B cell (primary cell): ENCODE data around the gene QPCT. TPM values are rescaled to one million over a fixed set of nuclear protein-coding genes. Genes with fewer than 3 reads are reported as not detected.

Source experiments
- ATAC-seq: fragments of 200-7000 bp; cut with Tn5 transposase; one replicate; pipeline ENCODE4 v1.10.0; 2021; ENCODE audit warnings: low read depth, mild to moderate bottlenecking, moderate number of reproducible peaks, moderate library complexity
- CTCF ChIA-PET: fragments of 350-600 bp; sonication (Branson Sonifier 250); formaldehyde crosslinking; loops from one replicate; lab custom pipeline; 2021; ENCODE audit warnings: antibody characterized with exemption, inconsistent platforms; lab: Charles Lee
- POLR2A ChIA-PET: fragments of 350-600 bp; sonication (Branson Sonifier 250); formaldehyde crosslinking; loops from one replicate; lab custom pipeline; 2021; ENCODE audit warnings: antibody characterized with exemption; lab: Charles Lee
- DNase-seq: peaks from one replicate; pipeline ENCODE4 v3.0.0; 2013
- H2AFZ ChIP-seq: 2 replicates; pipeline ENCODE4 v1.6.1; 2012; ENCODE audit warnings: mild to moderate bottlenecking, low read depth, low read length; ENCODE audit not compliant: insufficient read depth, poor library complexity, severe bottlenecking
- H3K27ac ChIP-seq, 2 donors: 1 replicate in 1 of 2; 2 replicates in 1 of 2; pipeline ENCODE4 v1.5.1; 2012 to 2013; ENCODE audit warnings: low read length in 2 of 2, mild to moderate bottlenecking in 2 of 2, moderate library complexity in 1 of 2
- H3K27me3 ChIP-seq, 4 experiments: fragments of 200-600 bp in 1 of 4; sonication (generic) in 1 of 4; replicated peaks in 1 of 4; 1 replicate in 2 of 4; 2 replicates in 2 of 4; pipeline versions ENCODE4 v1.6.1 to v1.7.0; 2013 to 2016; ENCODE audit warnings: low read length in 3 of 4, mild to moderate bottlenecking in 2 of 4, mixed read lengths in 1 of 4, moderate library complexity in 1 of 4; ENCODE audit not compliant: insufficient read depth in 4 of 4, control insufficient read depth in 3 of 4; ENCODE audit errors: control extremely low read depth in 1 of 4
- H3K36me3 ChIP-seq, 2 experiments: replicated peaks in 1 of 2; 1 replicate in 1 of 2; 2 replicates in 1 of 2; pipeline versions ENCODE4 v1.6.1 to v1.7.1; 2013; ENCODE audit warnings: low read length in 1 of 2; ENCODE audit not compliant: insufficient read depth in 2 of 2, control insufficient read depth in 1 of 2; ENCODE audit errors: control extremely low read depth in 1 of 2, extremely low read depth in 1 of 2
- H3K4me1 ChIP-seq, 2 donors: fragments of 200-600 bp in 1 of 2; sonication (generic) in 1 of 2; 1 replicate in 1 of 2; 2 replicates in 1 of 2; pipeline versions ENCODE4 v1.5.1 to v1.6.1; 2013 to 2017; ENCODE audit warnings: low read length in 2 of 2; ENCODE audit not compliant: control insufficient read depth in 2 of 2, insufficient read depth in 2 of 2
- H3K4me2 ChIP-seq: replicated peaks from 2 replicates; pipeline ENCODE3; 2012; ENCODE audit warnings: mild to moderate bottlenecking, low read depth, low read length; ENCODE audit not compliant: poor library complexity, severe bottlenecking
- H3K4me3 ChIP-seq, 5 experiments: fragments of 200-600 bp in 1 of 5; sonication (generic) in 1 of 5; 1 replicate in 3 of 5; 2 replicates in 2 of 5; pipeline versions ENCODE4 v1.5.1 to v1.7.0; 2011 to 2016; ENCODE audit warnings: low read length in 4 of 5, mild to moderate bottlenecking in 4 of 5, low read depth in 2 of 5, control low read depth in 1 of 5, moderate library complexity in 1 of 5; ENCODE audit not compliant: insufficient read depth in 1 of 5; ENCODE audit errors: control extremely low read depth in 1 of 5, extremely low read depth in 1 of 5
- H3K79me2 ChIP-seq: fragments of 200-600 bp; sonication (generic); one replicate; pipeline ENCODE4 v1.6.0; 2016; ENCODE audit warnings: low read length; ENCODE audit not compliant: control insufficient read depth, insufficient read depth
- H3K9ac ChIP-seq: fragments of 200-600 bp; sonication (generic); 2 replicates; pipeline ENCODE4 v1.6.1; 2017; ENCODE audit warnings: mild to moderate bottlenecking, low read length, moderate library complexity
- H3K9me3 ChIP-seq, 3 donors: one replicate each; pipeline versions ENCODE4 v1.6.1 to v1.7.1; 2013; ENCODE audit warnings: low read length in 2 of 3; ENCODE audit not compliant: control insufficient read depth in 2 of 3, insufficient read depth in 1 of 3; ENCODE audit errors: control extremely low read depth in 1 of 3
- H4K20me1 ChIP-seq: 2 replicates; pipeline ENCODE4 v1.6.0; 2012; ENCODE audit warnings: mild to moderate bottlenecking, low read length; ENCODE audit not compliant: insufficient read depth, control insufficient read depth, poor library complexity, severe bottlenecking
- H3K27ac Mint-ChIP-seq: one replicate; pipeline ENCODE4 v1.8.0; 2021; ENCODE audit warnings: mixed read lengths
- H3K27me3 Mint-ChIP-seq: one replicate; pipeline ENCODE4 v1.8.0; 2021; ENCODE audit warnings: mixed read lengths
- H3K4me1 Mint-ChIP-seq: one replicate; pipeline ENCODE4 v1.8.0; 2021; ENCODE audit warnings: mixed read lengths
- H3K4me3 Mint-ChIP-seq: one replicate; pipeline ENCODE4 v1.8.0; 2021; ENCODE audit warnings: mixed read lengths
- H3K9me3 Mint-ChIP-seq: one replicate; pipeline ENCODE4 v1.8.0; 2022; ENCODE audit warnings: mixed read lengths; ENCODE audit not compliant: insufficient read depth
- EZH2 ChIP-seq: IDR thresholded peaks from 2 replicates; pipeline ENCODE4 v1.6.1; 2012; ENCODE audit warnings: borderline replicate concordance, low read depth, mild to moderate bottlenecking, moderate library complexity, low read length; ENCODE audit not compliant: insufficient read depth, poor library complexity, severe bottlenecking
- WGBS: methylation state at CpG from one replicate; pipeline ENCODE4 v1.1.5; 2013; ENCODE audit warnings: missing lambda C conversion rate; ENCODE audit not compliant: insufficient coverage; 5-methylcytosine and 5-hydroxymethylcytosine counted together
- intact Hi-C: fragments of 100-400 bp; cut with micrococcal nuclease; formaldehyde crosslinking; loops from one replicate; pipeline ENCODE4 v1.10.0; 2022
- polyA plus RNA-seq: library from polyadenylated mRNA; depleted of rRNA; stranded (reverse); fragments of >200 nt; gene quantifications from 2 replicates; pipeline ENCODE4 v1.2.3, GENCODE V29; 2012
- total RNA-seq, 2 donors: library from RNA; stranded (reverse); fragments of 120-200 nt in 1 of 2; gene quantifications; 1 replicate in 1 of 2; 2 replicates in 1 of 2; pipeline versions ENCODE4 v1.2.3 to v1.2.4, GENCODE V29; 2013 to 2022
- TF ChIP-seq, protein P1 (sequence below): fragments of 200-600 bp; IDR thresholded peaks from one replicate; pipeline ENCODE4 v1.8.0; 2022; ENCODE audit warnings: antibody characterized with exemption, mild to moderate bottlenecking

The QPCT gene
- total and polyA plus RNA-seq, 2 donors (not counting 1 experiment from before 2014, with no cell fraction given) = 0.48 to 2.1 TPM

DNA sequence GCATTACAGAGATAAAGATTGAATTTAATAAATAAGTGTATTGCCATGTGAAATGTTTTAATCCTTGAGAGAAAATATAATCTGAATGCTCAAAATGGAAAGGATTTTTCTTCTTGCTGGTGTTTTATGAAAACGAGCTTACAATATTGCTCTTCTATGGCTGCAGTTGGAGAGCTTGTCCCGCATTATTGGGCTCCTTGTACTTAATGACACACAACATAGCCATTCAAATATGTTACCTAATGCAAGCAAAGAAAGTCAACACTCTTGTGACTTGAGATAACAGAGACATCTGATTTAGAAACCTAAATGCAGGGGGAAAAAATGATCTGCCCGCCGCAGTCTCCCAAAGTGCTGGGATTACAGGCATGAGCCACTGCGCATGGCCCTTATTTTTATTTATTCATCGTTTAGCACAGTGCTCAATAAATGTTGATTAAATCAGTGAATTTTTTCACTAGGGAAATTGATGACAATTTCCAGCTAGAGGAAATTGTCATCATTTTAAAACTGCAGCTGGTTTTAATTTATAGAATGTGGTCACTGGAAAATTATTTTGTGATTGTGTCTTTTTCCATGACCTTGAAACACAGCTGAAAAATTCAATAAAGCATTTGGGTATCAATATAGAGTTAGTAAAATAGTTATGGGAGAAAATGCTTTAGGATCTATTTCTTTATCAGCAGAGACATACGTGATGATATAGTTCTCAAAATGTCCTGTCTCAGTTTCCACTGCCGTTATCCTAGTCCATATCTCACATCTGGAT lies 17.4 kb upstream of the QPCT start:
- Mint-ChIP-seq H3K27ac (no peak overlapping the region), H3K4me1 (peaks cover 26% of the 10 kb centered on the region), H3K27me3 (peaks cover 3% of the 10 kb centered on the region), H3K4me3 (no peak overlapping the region), H3K9me3 (no peaks in the 10 kb centered on the region)
- no peaks in the 10 kb centered on the region for H3K27me3 ChIP-seq
- H3K4me1 ChIP-seq = peaks cover 14 to 21% of the 10 kb centered on the region in 2 donors
- no peak for TF ChIP-seq EZH2
- TF ChIP-seq, protein P1, sequence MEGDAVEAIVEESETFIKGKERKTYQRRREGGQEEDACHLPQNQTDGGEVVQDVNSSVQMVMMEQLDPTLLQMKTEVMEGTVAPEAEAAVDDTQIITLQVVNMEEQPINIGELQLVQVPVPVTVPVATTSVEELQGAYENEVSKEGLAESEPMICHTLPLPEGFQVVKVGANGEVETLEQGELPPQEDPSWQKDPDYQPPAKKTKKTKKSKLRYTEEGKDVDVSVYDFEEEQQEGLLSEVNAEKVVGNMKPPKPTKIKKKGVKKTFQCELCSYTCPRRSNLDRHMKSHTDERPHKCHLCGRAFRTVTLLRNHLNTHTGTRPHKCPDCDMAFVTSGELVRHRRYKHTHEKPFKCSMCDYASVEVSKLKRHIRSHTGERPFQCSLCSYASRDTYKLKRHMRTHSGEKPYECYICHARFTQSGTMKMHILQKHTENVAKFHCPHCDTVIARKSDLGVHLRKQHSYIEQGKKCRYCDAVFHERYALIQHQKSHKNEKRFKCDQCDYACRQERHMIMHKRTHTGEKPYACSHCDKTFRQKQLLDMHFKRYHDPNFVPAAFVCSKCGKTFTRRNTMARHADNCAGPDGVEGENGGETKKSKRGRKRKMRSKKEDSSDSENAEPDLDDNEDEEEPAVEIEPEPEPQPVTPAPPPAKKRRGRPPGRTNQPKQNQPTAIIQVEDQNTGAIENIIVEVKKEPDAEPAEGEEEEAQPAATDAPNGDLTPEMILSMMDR = no peak
- ChIA-PET POLR2A (interaction anchor here (0.6 kb wide), 1 partner anchor 72 kb away, joined by 3 read pairs; no protein-coding TSS in a partner anchor), CTCF (interaction anchor here (1.5 kb wide), 1 partner anchor 69 kb away, joined by 3 read pairs; no protein-coding TSS in a partner anchor)
- H2AFZ ChIP-seq = no peak overlapping the region
- no peak overlapping the region for H3K9ac ChIP-seq
- no peak overlapping the region for H3K4me3 ChIP-seq
- no peaks in the 10 kb centered on the region for H3K36me3 ChIP-seq
- H4K20me1 ChIP-seq = peaks cover 4% of the 10 kb centered on the region
- H3K9me3 ChIP-seq = no peaks in the 10 kb centered on the region
- intact Hi-C loops = loop anchor here (2.0 to 10.0 kb wide), 3 partner anchors 18 to 1048 kb away; partner anchors contain the start of genes ATL2, CDC42EP3 and QPCT
- no peak overlapping the region for H3K27ac ChIP-seq
- peaks cover 22% of the 10 kb centered on the region for H3K79me2 ChIP-seq
- no peak for DNase-seq
- no peak overlapping the region for H3K4me2 ChIP-seq
- 100% methylated on average over 3 of the region's 8 CpGs for WGBS
- ATAC-seq = no peak

DNA sequence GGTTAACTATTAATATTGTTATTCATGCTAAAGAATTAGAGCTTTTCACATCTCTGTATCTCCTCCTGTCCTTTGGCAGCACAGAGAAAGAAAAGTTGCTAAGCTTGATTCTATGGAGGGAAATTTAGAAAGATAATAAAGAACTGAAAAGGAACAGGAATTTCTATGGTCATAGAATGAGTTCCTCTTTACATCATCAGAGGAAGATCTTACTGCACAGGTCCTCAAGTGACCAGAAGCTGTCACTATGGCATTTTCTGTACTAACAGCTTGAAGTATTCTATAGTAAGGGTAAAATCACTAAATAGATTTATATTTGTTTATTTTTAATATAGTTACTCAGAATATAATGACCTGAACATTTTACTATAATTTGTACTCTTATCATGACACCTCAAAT lies 13.7 kb upstream of the QPCT start:
- intact Hi-C loops = no loop called here
- Mint-ChIP-seq H3K27ac (no peak overlapping the region), H3K4me1 (peaks cover 14% of the 10 kb centered on the region), H3K9me3 (no peaks in the 10 kb centered on the region), H3K27me3 (peaks cover 3% of the 10 kb centered on the region), H3K4me3 (no peak overlapping the region)
- H3K36me3 ChIP-seq = no peaks in the 10 kb centered on the region
- no peak for TF ChIP-seq EZH2
- TF ChIP-seq, protein P1 = no peak
- peaks cover 9 to 11% of the 10 kb centered on the region in 2 donors for H3K4me1 ChIP-seq
- H3K27ac ChIP-seq = no peak overlapping the region
- ChIA-PET POLR2A (interaction anchor here (0.6 kb wide), 1 partner anchor 33 kb away, joined by 6 read pairs; no protein-coding TSS in a partner anchor), CTCF (interaction anchor here (1.2 to 1.4 kb wide), 2 partner anchors 10 to 547 kb away, joined by 3 to 4 read pairs; no protein-coding TSS in a partner anchor)
- H3K4me2 ChIP-seq = no peak overlapping the region
- H2AFZ ChIP-seq = no peak overlapping the region
- H3K79me2 ChIP-seq = no peaks in the 10 kb centered on the region
- DNase-seq (no peak), ATAC-seq (no peak)
- no peaks in the 10 kb centered on the region for H3K9me3 ChIP-seq
- H3K27me3 ChIP-seq = no peaks in the 10 kb centered on the region
- no peak overlapping the region for H3K4me3 ChIP-seq
- no peak overlapping the region for H3K9ac ChIP-seq
- no peaks in the 10 kb centered on the region for H4K20me1 ChIP-seq
